ENCODE measurements around the gene TOX2.

- TF ChIP-seq CTCF (conservative IDR thresholded peaks at IDR 0.05; ENCODE audit: low read depth, low read length) (no peak), EZH2 (IDR thresholded peaks at IDR 0.05; ENCODE audit: borderline replicate concordance, low read depth, low read length, poor library complexity, severe bottlenecking) (no peak)
Measured at GRCh38 chr20:43973231-43973630, 58.6 kb downstream of the TOX2 start.

All from A673 (cell line).